Measurements from ENCODE around the gene ADAMTSL3.

DNA sequence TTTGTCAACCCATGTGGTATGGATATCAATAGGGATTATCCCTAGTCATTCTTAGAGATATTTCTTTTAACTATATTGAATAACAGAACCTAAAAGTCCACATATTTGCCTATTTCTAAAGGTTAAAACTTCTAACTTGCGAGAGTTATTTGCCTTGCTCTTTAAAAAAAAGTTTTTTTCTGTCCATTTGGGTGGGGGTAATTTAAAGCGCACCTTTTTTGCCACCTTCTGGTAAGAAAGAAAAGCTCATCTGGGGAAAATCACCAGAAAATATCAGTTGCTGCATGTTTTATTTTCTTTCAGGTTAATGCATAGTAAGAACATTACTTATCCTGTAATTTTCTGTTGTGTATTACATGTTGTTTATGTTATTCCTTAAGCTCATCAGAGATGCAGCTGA lies 339.7 kb downstream of the ADAMTSL3 start:
- TF ChIP-seq POLR2A (IDR thresholded peaks at IDR 0.05; ENCODE audit: low read depth), result no peak
- TF ChIP-seq, protein P1, sequence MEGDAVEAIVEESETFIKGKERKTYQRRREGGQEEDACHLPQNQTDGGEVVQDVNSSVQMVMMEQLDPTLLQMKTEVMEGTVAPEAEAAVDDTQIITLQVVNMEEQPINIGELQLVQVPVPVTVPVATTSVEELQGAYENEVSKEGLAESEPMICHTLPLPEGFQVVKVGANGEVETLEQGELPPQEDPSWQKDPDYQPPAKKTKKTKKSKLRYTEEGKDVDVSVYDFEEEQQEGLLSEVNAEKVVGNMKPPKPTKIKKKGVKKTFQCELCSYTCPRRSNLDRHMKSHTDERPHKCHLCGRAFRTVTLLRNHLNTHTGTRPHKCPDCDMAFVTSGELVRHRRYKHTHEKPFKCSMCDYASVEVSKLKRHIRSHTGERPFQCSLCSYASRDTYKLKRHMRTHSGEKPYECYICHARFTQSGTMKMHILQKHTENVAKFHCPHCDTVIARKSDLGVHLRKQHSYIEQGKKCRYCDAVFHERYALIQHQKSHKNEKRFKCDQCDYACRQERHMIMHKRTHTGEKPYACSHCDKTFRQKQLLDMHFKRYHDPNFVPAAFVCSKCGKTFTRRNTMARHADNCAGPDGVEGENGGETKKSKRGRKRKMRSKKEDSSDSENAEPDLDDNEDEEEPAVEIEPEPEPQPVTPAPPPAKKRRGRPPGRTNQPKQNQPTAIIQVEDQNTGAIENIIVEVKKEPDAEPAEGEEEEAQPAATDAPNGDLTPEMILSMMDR (IDR thresholded peaks at IDR 0.05), result no peak

All from esophagus muscularis mucosa (tissue), 3 donors.